Thyroid gland (tissue), 4 donors: Measurements from ENCODE around the gene ATP13A2. TPM values are rescaled to one million over a fixed set of nuclear protein-coding genes. Genes with fewer than 3 reads are reported as not detected.

ENCODE experiments used
- DNase-seq, 2 donors: peaks; one replicate each; pipeline ENCODE4 v3.0.0-alpha.2; 2019
- H3K27ac ChIP-seq, 3 donors: fragments of 200-600 bp; sonication (generic); 1 replicate in 2 of 3; 2 replicates in 1 of 3; pipeline ENCODE4 v1.5.1; 2016 to 2019; ENCODE audit warnings: mild to moderate bottlenecking in 1 of 3, moderate library complexity in 1 of 3
- H3K27me3 ChIP-seq: fragments of 200-600 bp; sonication (generic); one replicate; pipeline ENCODE4 v1.5.1; 2019
- H3K36me3 ChIP-seq, 2 donors: fragments of 200-600 bp; sonication (generic); one replicate each; pipeline ENCODE4 v1.5.1; 2016 to 2019
- H3K4me1 ChIP-seq, 2 donors: fragments of 200-600 bp; sonication (generic); one replicate each; pipeline ENCODE4 v1.5.1; 2017 to 2019
- H3K4me3 ChIP-seq, 3 donors: fragments of 200-600 bp; sonication (generic); replicated peaks in 1 of 3; 1 replicate in 2 of 3; 2 replicates in 1 of 3; pipeline ENCODE4 v1.5.1; 2016; ENCODE audit warnings: mild to moderate bottlenecking in 1 of 3
- H3K9me3 ChIP-seq: fragments of 200-600 bp; sonication (generic); one replicate; pipeline ENCODE4 v1.5.1; 2017
- CTCF ChIP-seq, 6 experiments: fragments of 200-600 bp in 3 of 6; fragments of 450-650 bp in 3 of 6; sonication (generic) in 3 of 6; IDR thresholded peaks; one replicate each; pipeline ENCODE4 v1.5.1; 2016 to 2019; ENCODE audit warnings: antibody characterized with exemption in 6 of 6, mild to moderate bottlenecking in 2 of 6, inconsistent platforms in 1 of 6, moderate library complexity in 1 of 6
- POLR2A ChIP-seq, 2 donors: fragments of 450-650 bp; IDR thresholded peaks; one replicate each; pipeline ENCODE4 v1.6.1; 2017; ENCODE audit warnings: antibody characterized with exemption in 2 of 2, mild to moderate bottlenecking in 2 of 2, moderate library complexity in 1 of 2
- WGBS, 2 donors: methylation state at CpG; one replicate each; pipeline ENCODE4 v1.1.5; 2017; 5-methylcytosine and 5-hydroxymethylcytosine counted together
- intact Hi-C: fragments of 100-400 bp; cut with DNase I; formaldehyde crosslinking; loops from one replicate; pipeline ENCODE4 v1.15.1; 2023
- total RNA-seq, 4 donors: library from RNA; depleted of rRNA; stranded (reverse); fragments of >200 nt; gene quantifications; one replicate each; pipeline ENCODE4 v1.2.3, GENCODE V29; 2016

The ATP13A2 gene
- total RNA-seq, 4 donors from 2014 or later: 28.7 to 47.0 (median 35.8) TPM

GRCh38 chr1:17024721-17025120, 13.0 kb upstream of the ATP13A2 start:
- no peaks in the 10 kb centered on the region for H3K27me3 ChIP-seq
- no peaks in the 10 kb centered on the region for H3K9me3 ChIP-seq
- TF ChIP-seq CTCF (IDR thresholded peaks at IDR 0.05): no peak
- TF ChIP-seq POLR2A (IDR thresholded peaks at IDR 0.05): no peak
- H3K36me3 ChIP-seq: peaks cover 58 to 59% of the 10 kb centered on the region in 2 donors
- no peak overlapping the region for H3K27ac ChIP-seq
- no peak overlapping the region for H3K4me3 ChIP-seq
- H3K4me1 ChIP-seq: peaks cover 7 to 12% of the 10 kb centered on the region in 2 donors
- intact Hi-C loops: no loop called here
- WGBS, 2 donors: 88 to 91% methylated on average over 1 of the region's 1 CpG
- no peak for DNase-seq

GRCh38 chr1:17023573-17023972, 11.8 kb upstream of the ATP13A2 start:
- DNase-seq: no peak
- intact Hi-C loops: no loop called here
- WGBS, 2 donors: 89 to 92% methylated on average over 3 of the region's 3 CpGs
- TF ChIP-seq POLR2A (IDR thresholded peaks at IDR 0.05): no peak
- no peak for TF ChIP-seq CTCF (IDR thresholded peaks at IDR 0.05)
- no peaks in the 10 kb centered on the region for H3K9me3 ChIP-seq
- peaks cover 64 to 65% of the 10 kb centered on the region in 2 donors for H3K36me3 ChIP-seq
- H3K4me1 ChIP-seq: peaks cover 7 to 12% of the 10 kb centered on the region in 2 donors
- no peak overlapping the region for H3K27ac ChIP-seq
- H3K27me3 ChIP-seq: no peaks in the 10 kb centered on the region
- H3K4me3 ChIP-seq: no peak overlapping the region

GRCh38 chr1:17023102-17023501, 11.4 kb upstream of the ATP13A2 start:
- intact Hi-C loops: no loop called here
- 66 to 68% methylated on average over 4 of the region's 4 CpGs for WGBS, 2 donors
- H3K4me1 ChIP-seq: peaks cover 7 to 10% of the 10 kb centered on the region in 2 donors
- peaks cover 68 to 69% of the 10 kb centered on the region in 2 donors for H3K36me3 ChIP-seq
- TF ChIP-seq CTCF (IDR thresholded peaks at IDR 0.05) (no peak), POLR2A (IDR thresholded peaks at IDR 0.05) (no peak)
- no peak overlapping the region for H3K4me3 ChIP-seq
- H3K27ac ChIP-seq: no peak overlapping the region
- no peak for DNase-seq
- H3K9me3 ChIP-seq: no peaks in the 10 kb centered on the region
- no peaks in the 10 kb centered on the region for H3K27me3 ChIP-seq

- Histone ChIP-seq H3K27me3 (no peaks in the 10 kb centered on the region), H3K4me1 (no peaks in the 10 kb centered on the region), H3K36me3 (peaks cover 60 to 64% of the 10 kb centered on the region in 2 donors), H3K4me3 (no peak overlapping the region), H3K27ac (no peak overlapping the region), H3K9me3 (no peaks in the 10 kb centered on the region)
- TF ChIP-seq POLR2A (IDR thresholded peaks at IDR 0.05) (no peak), CTCF (IDR thresholded peaks at IDR 0.05) (no peak)
- no peak for DNase-seq
- intact Hi-C loops: no loop called here
- WGBS, 2 donors: 87 to 95% methylated on average over 10 of the region's 10 CpGs
These were observed 10.2 kb upstream of the ATP13A2 start for GRCh38 chr1:17021896-17022295.

GRCh38 chr1:17020502-17020901, 8.8 kb upstream of the ATP13A2 start:
- Histone ChIP-seq H3K4me1 (no peaks in the 10 kb centered on the region), H3K27me3 (no peaks in the 10 kb centered on the region), H3K27ac (no peak overlapping the region), H3K9me3 (no peaks in the 10 kb centered on the region), H3K36me3 (peaks cover 51 to 57% of the 10 kb centered on the region in 2 donors), H3K4me3 (no peak overlapping the region)
- intact Hi-C loops: no loop called here
- TF ChIP-seq POLR2A (IDR thresholded peaks at IDR 0.05) (no peak), CTCF (IDR thresholded peaks at IDR 0.05) (no peak)
- DNase-seq: no peak
- 96 to 100% methylated on average over 2 of the region's 2 CpGs for WGBS, 2 donors
